ENCODE data around the gene ZC3H10. TPM values are rescaled to one million over a fixed set of nuclear protein-coding genes. Genes with fewer than 3 reads are reported as not detected.
"Not testable (repeated sequence)": the region's sequence is repeated elsewhere in the genome, so short reads cannot be mapped to it uniquely, and the experiment has no call there.

Gene ZC3H10, protein sequence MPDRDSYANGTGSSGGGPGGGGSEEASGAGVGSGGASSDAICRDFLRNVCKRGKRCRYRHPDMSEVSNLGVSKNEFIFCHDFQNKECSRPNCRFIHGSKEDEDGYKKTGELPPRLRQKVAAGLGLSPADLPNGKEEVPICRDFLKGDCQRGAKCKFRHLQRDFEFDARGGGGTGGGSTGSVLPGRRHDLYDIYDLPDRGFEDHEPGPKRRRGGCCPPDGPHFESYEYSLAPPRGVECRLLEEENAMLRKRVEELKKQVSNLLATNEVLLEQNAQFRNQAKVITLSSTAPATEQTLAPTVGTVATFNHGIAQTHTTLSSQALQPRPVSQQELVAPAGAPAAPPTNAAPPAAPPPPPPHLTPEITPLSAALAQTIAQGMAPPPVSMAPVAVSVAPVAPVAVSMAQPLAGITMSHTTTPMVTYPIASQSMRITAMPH
- total RNA-seq = 10 to 100 TPM in 2 of 6 donors, 1 to 10 TPM in 4; 2.1 to 22.0 (median 6.4) TPM

DNA sequence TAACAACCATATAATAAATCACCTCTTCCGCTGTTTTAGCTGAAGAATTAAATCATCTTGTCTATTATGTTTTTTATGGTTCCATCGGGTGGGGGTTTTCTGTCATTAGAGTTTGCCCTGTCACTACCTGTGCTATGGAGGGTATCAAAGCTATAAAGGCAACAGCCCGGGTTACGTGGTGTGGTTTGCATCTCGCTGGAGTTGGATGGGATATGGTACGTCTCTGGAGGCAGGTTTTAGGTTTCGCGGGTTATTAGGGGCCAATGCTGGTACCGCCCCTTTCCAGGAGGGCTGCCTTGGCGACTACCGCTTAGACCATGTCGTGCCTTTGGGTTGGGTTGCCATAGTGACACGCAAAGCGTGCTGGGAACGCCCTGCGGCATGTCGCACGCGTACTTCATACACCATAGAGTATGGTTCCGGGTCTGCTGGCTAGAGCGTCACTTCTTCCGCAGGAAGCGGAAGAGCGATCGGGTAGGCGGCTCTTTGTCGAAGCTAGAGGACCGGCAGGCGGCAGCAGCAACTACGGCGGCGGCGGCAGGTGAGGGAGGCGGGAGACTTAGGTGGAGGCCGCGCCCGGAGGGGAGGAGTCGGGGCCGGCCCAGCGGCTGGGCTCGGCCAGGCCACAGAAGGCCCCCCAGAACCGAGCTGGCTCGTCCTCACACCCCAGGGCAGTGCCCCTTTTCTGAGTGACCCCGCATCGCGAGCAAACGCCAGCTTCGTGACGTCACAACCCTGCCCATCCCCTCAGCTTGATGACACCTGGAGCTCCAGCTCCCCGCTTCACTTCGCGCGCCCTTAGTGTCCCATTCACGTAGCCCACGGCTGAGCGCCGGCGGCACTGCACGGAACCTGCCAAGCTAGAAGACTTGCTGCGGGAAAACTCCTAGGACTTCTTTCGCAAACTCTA lies at the start of gene ZC3H10:
ZC3H10 (plus strand) TSS at position 489 of the 910 bp plus-strand sequence. CDS start 2,297 bp downstream, outside the sequence.
- Histone ChIP-seq H3K27ac (peak within 1 kb of the TSS; percentile 94 to 97 (median 96)), H3K36me3 (peaks cover 9 to 37% (median 17%) of the 10 kb centered on the region in 4 donors), H3K27me3 (no peaks in the 10 kb centered on the region), H3K4me3 (peak within 1 kb of the TSS; percentile 68 to 86 (median 74)), H3K4me1 (peaks cover 16 to 33% (median 29%) of the 10 kb centered on the region in 4 donors), H3K9me3 (no peaks in the 10 kb centered on the region)
- 1% methylated on average over 19 to 51 of the region's 61 CpGs for WGBS, 2 donors
- peak in 3 of 4 donors; percentile 77 to 96 (median 90) for TF ChIP-seq POLR2A (IDR thresholded peaks at IDR 0.05)
- TF ChIP-seq, protein P1, sequence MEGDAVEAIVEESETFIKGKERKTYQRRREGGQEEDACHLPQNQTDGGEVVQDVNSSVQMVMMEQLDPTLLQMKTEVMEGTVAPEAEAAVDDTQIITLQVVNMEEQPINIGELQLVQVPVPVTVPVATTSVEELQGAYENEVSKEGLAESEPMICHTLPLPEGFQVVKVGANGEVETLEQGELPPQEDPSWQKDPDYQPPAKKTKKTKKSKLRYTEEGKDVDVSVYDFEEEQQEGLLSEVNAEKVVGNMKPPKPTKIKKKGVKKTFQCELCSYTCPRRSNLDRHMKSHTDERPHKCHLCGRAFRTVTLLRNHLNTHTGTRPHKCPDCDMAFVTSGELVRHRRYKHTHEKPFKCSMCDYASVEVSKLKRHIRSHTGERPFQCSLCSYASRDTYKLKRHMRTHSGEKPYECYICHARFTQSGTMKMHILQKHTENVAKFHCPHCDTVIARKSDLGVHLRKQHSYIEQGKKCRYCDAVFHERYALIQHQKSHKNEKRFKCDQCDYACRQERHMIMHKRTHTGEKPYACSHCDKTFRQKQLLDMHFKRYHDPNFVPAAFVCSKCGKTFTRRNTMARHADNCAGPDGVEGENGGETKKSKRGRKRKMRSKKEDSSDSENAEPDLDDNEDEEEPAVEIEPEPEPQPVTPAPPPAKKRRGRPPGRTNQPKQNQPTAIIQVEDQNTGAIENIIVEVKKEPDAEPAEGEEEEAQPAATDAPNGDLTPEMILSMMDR (IDR thresholded peaks at IDR 0.05) = peak in 5 of 6 experiments; percentile 29 to 77 (median 70)
- peak; percentile 96 for TF ChIP-seq POLR2AphosphoS5 (IDR thresholded peaks at IDR 0.05)
- peak in 2 of 4 donors; percentile 57 to 85 for TF ChIP-seq EP300 (IDR thresholded peaks at IDR 0.05)
- ATAC-seq (ENCODE audit: low FRiP score in 2 of 2) (peak; percentile 93 to 97), DNase-seq (peak; percentile 95 to 100)

GRCh38 chr12:56071648-56072047 lies 46.4 kb upstream of the ZC3H10 start:
- Histone ChIP-seq H3K27ac (no peak overlapping the region), H3K27me3 (no peaks in the 10 kb centered on the region), H3K4me1 (no peaks in the 10 kb centered on the region), H3K4me3 (no peak overlapping the region), H3K36me3 (no peaks in the 10 kb centered on the region), H3K9me3 (no peaks in the 10 kb centered on the region)
- 68 to 70% methylated on average over 4 of the region's 4 CpGs for WGBS, 2 donors
- no peak for TF ChIP-seq EP300 (IDR thresholded peaks at IDR 0.05)
- TF ChIP-seq POLR2AphosphoS5 (IDR thresholded peaks at IDR 0.05) = no peak
- TF ChIP-seq, protein P1 (IDR thresholded peaks at IDR 0.05) = no peak
- TF ChIP-seq POLR2A (IDR thresholded peaks at IDR 0.05) = no peak
- no peak for ATAC-seq (ENCODE audit: low FRiP score in 2 of 2)
- no peak for DNase-seq

- DNase-seq = no peak
- TF ChIP-seq EP300 (IDR thresholded peaks at IDR 0.05) (no peak), POLR2A (IDR thresholded peaks at IDR 0.05) (no peak), POLR2AphosphoS5 (IDR thresholded peaks at IDR 0.05) (no peak)
- TF ChIP-seq, protein P1 (IDR thresholded peaks at IDR 0.05) = no peak
- no peaks in the 10 kb centered on the region for H3K9me3 ChIP-seq
Observed at GRCh38 chr12:56074396-56074795, 43.7 kb upstream of the ZC3H10 start.

DNA sequence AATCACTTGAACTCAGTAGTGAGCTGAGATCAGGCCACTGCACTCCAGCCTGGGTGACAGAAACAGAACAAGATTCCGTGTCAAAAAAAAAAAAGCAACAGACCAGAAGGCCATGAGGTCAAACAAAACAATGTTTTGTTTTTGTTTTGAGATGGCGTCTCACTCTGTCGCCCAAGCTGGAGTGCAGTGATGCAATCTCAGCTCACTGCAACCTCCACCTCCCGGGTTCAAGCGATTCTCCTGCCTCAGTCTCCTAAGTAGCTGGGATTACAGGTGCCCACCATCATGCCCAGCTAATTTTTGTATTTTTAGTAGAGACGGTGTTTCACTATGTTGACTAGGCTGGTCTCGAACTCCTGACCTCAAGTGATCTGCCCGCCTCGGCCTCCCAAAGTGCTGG lies 40.1 kb upstream of the ZC3H10 start:
- not testable (repeated sequence) for H3K4me3 ChIP-seq; H3K9me3 ChIP-seq; ATAC-seq (ENCODE audit: low FRiP score in 2 of 2); DNase-seq; H3K36me3 ChIP-seq; H3K27me3 ChIP-seq
- peaks cover 7 to 26% (median 20%) of the 10 kb centered on the region in 4 donors for H3K4me1 ChIP-seq
- 85 to 89% methylated on average over 9 of the region's 9 CpGs for WGBS, 2 donors
- H3K27ac ChIP-seq = peak overlapping the region in 1 of 4 donors; percentile 89

More at GRCh38 chr12:56074396-56074795, 43.7 kb upstream of the ZC3H10 start:
- H3K4me1 ChIP-seq = peaks cover 0 to 9% (median 9%) of the 10 kb centered on the region in 4 donors
- WGBS, 2 donors = 79 to 84% methylated on average over 5 of the region's 5 CpGs
- ATAC-seq (ENCODE audit: low FRiP score in 2 of 2) = no peak
- H3K4me3 ChIP-seq = no peak overlapping the region
- no peak overlapping the region for H3K27ac ChIP-seq
- no peaks in the 10 kb centered on the region for H3K27me3 ChIP-seq
- H3K36me3 ChIP-seq = no peaks in the 10 kb centered on the region

- H3K4me1 ChIP-seq = peaks cover 7 to 30% (median 20%) of the 10 kb centered on the region in 4 donors
- no peaks in the 10 kb centered on the region for H3K36me3 ChIP-seq
- ATAC-seq (ENCODE audit: low FRiP score in 2 of 2) = no peak
- H3K27me3 ChIP-seq = peaks cover 0 to 9% (median 7%) of the 10 kb centered on the region in 4 donors
- TF ChIP-seq POLR2A (IDR thresholded peaks at IDR 0.05) = no peak
- TF ChIP-seq, protein P1 (IDR thresholded peaks at IDR 0.05) = no peak
- TF ChIP-seq EP300 (IDR thresholded peaks at IDR 0.05) = no peak
- no peak for TF ChIP-seq POLR2AphosphoS5 (IDR thresholded peaks at IDR 0.05)
- H3K27ac ChIP-seq = peak overlapping the region in 2 of 4 donors; percentile 89 to 94
- 93 to 94% methylated on average over 1 of the region's 1 CpG for WGBS, 2 donors
- no peak for DNase-seq
- no peaks in the 10 kb centered on the region for H3K9me3 ChIP-seq
- no peak overlapping the region for H3K4me3 ChIP-seq
Observed at GRCh38 chr12:56078427-56078826, 39.6 kb upstream of the ZC3H10 start.

Data from upper lobe of left lung (tissue), 6 donors.